ENCODE results near the gene BMPR1B.

The BMPR1B gene

GRCh38 chr4:94757192-94758140 is at the start of gene BMPR1B:
Gene BMPR1B (plus strand): TSS chr4:94757955. CDS start chr4:95104425, 346,470 bp downstream.
- H3K4me3 Mint-ChIP-seq, result peak within 1 kb of the TSS; percentile 24
- H3K36me3 Mint-ChIP-seq (ENCODE audit: low read depth), result no peaks in the 10 kb centered on the region
- intact Hi-C loops (cut with micrococcal nuclease), result no loop called here
- H3K27me3 Mint-ChIP-seq, result peaks cover 57% of the 10 kb centered on the region
- H3K9me3 Mint-ChIP-seq, result no peaks in the 10 kb centered on the region
- peaks cover 6% of the 10 kb centered on the region for H3K4me1 Mint-ChIP-seq (ENCODE audit: low read depth)
- no peak within 1 kb of the TSS for H3K27ac Mint-ChIP-seq

- intact Hi-C loops (cut with micrococcal nuclease), result no loop called here
- Mint-ChIP-seq H3K27me3 (no peaks in the 10 kb centered on the region), H3K36me3 (ENCODE audit: low read depth) (no peaks in the 10 kb centered on the region), H3K9me3 (no peaks in the 10 kb centered on the region), H3K4me1 (ENCODE audit: low read depth) (no peaks in the 10 kb centered on the region), H3K27ac (no peak overlapping the region), H3K4me3 (no peak overlapping the region)
These were observed 46.1 kb upstream of the BMPR1B start for GRCh38 chr4:94711635-94712034.

- Mint-ChIP-seq H3K4me1 (ENCODE audit: low read depth) (no peaks in the 10 kb centered on the region), H3K36me3 (ENCODE audit: low read depth) (no peaks in the 10 kb centered on the region), H3K9me3 (no peaks in the 10 kb centered on the region), H3K27me3 (no peaks in the 10 kb centered on the region), H3K27ac (no peak overlapping the region), H3K4me3 (no peak overlapping the region)
- intact Hi-C loops (cut with micrococcal nuclease), result no loop called here
These were observed 43.2 kb upstream of the BMPR1B start for GRCh38 chr4:94714365-94715160.

GRCh38 chr4:94715726-94716125 is 42.0 kb upstream of the BMPR1B start:
- intact Hi-C loops (cut with micrococcal nuclease), result no loop called here
- Mint-ChIP-seq H3K4me3 (no peak overlapping the region), H3K27ac (no peak overlapping the region), H3K4me1 (ENCODE audit: low read depth) (no peaks in the 10 kb centered on the region), H3K36me3 (ENCODE audit: low read depth) (no peaks in the 10 kb centered on the region), H3K9me3 (no peaks in the 10 kb centered on the region), H3K27me3 (no peaks in the 10 kb centered on the region)

GRCh38 chr4:94721310-94721709 is 36.4 kb upstream of the BMPR1B start:
- Mint-ChIP-seq H3K9me3 (no peaks in the 10 kb centered on the region), H3K36me3 (ENCODE audit: low read depth) (no peaks in the 10 kb centered on the region)
- intact Hi-C loops (cut with micrococcal nuclease), result no loop called here

GRCh38 chr4:94722270-94722669 is 35.5 kb upstream of the BMPR1B start:
- Mint-ChIP-seq H3K36me3 (ENCODE audit: low read depth) (no peaks in the 10 kb centered on the region), H3K27ac (no peak overlapping the region), H3K9me3 (no peaks in the 10 kb centered on the region), H3K4me3 (no peak overlapping the region), H3K4me1 (ENCODE audit: low read depth) (no peaks in the 10 kb centered on the region), H3K27me3 (no peaks in the 10 kb centered on the region)
- intact Hi-C loops (cut with micrococcal nuclease), result no loop called here

More at GRCh38 chr4:94721310-94721709, 36.4 kb upstream of the BMPR1B start:
- no peak overlapping the region for H3K27ac Mint-ChIP-seq
- no peaks in the 10 kb centered on the region for H3K27me3 Mint-ChIP-seq
- no peak overlapping the region for H3K4me3 Mint-ChIP-seq
- no peaks in the 10 kb centered on the region for H3K4me1 Mint-ChIP-seq (ENCODE audit: low read depth)

- H3K27me3 Mint-ChIP-seq, result no peaks in the 10 kb centered on the region
- no peaks in the 10 kb centered on the region for H3K36me3 Mint-ChIP-seq (ENCODE audit: low read depth)
- no peak overlapping the region for H3K27ac Mint-ChIP-seq
- H3K4me3 Mint-ChIP-seq, result no peak overlapping the region
- intact Hi-C loops (cut with micrococcal nuclease), result no loop called here
- no peaks in the 10 kb centered on the region for H3K9me3 Mint-ChIP-seq
- no peaks in the 10 kb centered on the region for H3K4me1 Mint-ChIP-seq (ENCODE audit: low read depth)
These were observed 35.0 kb upstream of the BMPR1B start for GRCh38 chr4:94722748-94723147.

GRCh38 chr4:94724016-94724790 is 33.6 kb upstream of the BMPR1B start:
- intact Hi-C loops (cut with micrococcal nuclease), result no loop called here
- no peaks in the 10 kb centered on the region for H3K27me3 Mint-ChIP-seq
- no peaks in the 10 kb centered on the region for H3K4me1 Mint-ChIP-seq (ENCODE audit: low read depth)

GRCh38 chr4:94726524-94727123 is 31.1 kb upstream of the BMPR1B start:
- Mint-ChIP-seq H3K4me1 (ENCODE audit: low read depth) (no peaks in the 10 kb centered on the region), H3K9me3 (no peaks in the 10 kb centered on the region), H3K27me3 (no peaks in the 10 kb centered on the region), H3K27ac (no peak overlapping the region), H3K4me3 (no peak overlapping the region), H3K36me3 (ENCODE audit: low read depth) (no peaks in the 10 kb centered on the region)
- intact Hi-C loops (cut with micrococcal nuclease), result no loop called here

More at GRCh38 chr4:94724016-94724790, 33.6 kb upstream of the BMPR1B start:
- no peak overlapping the region for H3K27ac Mint-ChIP-seq
- no peaks in the 10 kb centered on the region for H3K9me3 Mint-ChIP-seq
- no peak overlapping the region for H3K4me3 Mint-ChIP-seq
- H3K36me3 Mint-ChIP-seq (ENCODE audit: low read depth), result no peaks in the 10 kb centered on the region

GRCh38 chr4:94728056-94728766 is 29.5 kb upstream of the BMPR1B start:
- Mint-ChIP-seq H3K36me3 (ENCODE audit: low read depth) (no peaks in the 10 kb centered on the region), H3K4me3 (no peak overlapping the region), H3K4me1 (ENCODE audit: low read depth) (no peaks in the 10 kb centered on the region), H3K27me3 (no peaks in the 10 kb centered on the region), H3K9me3 (no peaks in the 10 kb centered on the region), H3K27ac (no peak overlapping the region)
- intact Hi-C loops (cut with micrococcal nuclease), result no loop called here

- intact Hi-C loops (cut with micrococcal nuclease), result no loop called here
- no peaks in the 10 kb centered on the region for H3K36me3 Mint-ChIP-seq (ENCODE audit: low read depth)
- no peaks in the 10 kb centered on the region for H3K9me3 Mint-ChIP-seq
- no peak overlapping the region for H3K27ac Mint-ChIP-seq
- H3K4me3 Mint-ChIP-seq, result no peak overlapping the region
- no peaks in the 10 kb centered on the region for H3K4me1 Mint-ChIP-seq (ENCODE audit: low read depth)
- no peaks in the 10 kb centered on the region for H3K27me3 Mint-ChIP-seq
These were observed 25.4 kb upstream of the BMPR1B start for GRCh38 chr4:94732358-94732698.

GRCh38 chr4:94739741-94740140 is 18.0 kb upstream of the BMPR1B start:
- intact Hi-C loops (cut with micrococcal nuclease), result no loop called here
- Mint-ChIP-seq H3K27me3 (no peaks in the 10 kb centered on the region), H3K4me1 (ENCODE audit: low read depth) (no peaks in the 10 kb centered on the region), H3K9me3 (no peaks in the 10 kb centered on the region), H3K27ac (no peak overlapping the region), H3K36me3 (ENCODE audit: low read depth) (no peaks in the 10 kb centered on the region), H3K4me3 (no peak overlapping the region)

GRCh38 chr4:94741304-94741703 is 16.5 kb upstream of the BMPR1B start:
- intact Hi-C loops (cut with micrococcal nuclease), result no loop called here

More at GRCh38 chr4:94741304-94741703, 16.5 kb upstream of the BMPR1B start:
- Mint-ChIP-seq H3K36me3 (ENCODE audit: low read depth) (no peaks in the 10 kb centered on the region), H3K9me3 (no peaks in the 10 kb centered on the region), H3K4me1 (ENCODE audit: low read depth) (no peaks in the 10 kb centered on the region), H3K27me3 (no peaks in the 10 kb centered on the region), H3K27ac (no peak overlapping the region), H3K4me3 (no peak overlapping the region)

All from dendritic cell treated with granulocyte-macrophage colony-stimulating factor and Interleukin-4, amounts not matched to agents 40 ng/mL and 50 ng/mL, for 4 days (primary cell).